ENCODE measurements around the gene LRRC32.

DNA sequence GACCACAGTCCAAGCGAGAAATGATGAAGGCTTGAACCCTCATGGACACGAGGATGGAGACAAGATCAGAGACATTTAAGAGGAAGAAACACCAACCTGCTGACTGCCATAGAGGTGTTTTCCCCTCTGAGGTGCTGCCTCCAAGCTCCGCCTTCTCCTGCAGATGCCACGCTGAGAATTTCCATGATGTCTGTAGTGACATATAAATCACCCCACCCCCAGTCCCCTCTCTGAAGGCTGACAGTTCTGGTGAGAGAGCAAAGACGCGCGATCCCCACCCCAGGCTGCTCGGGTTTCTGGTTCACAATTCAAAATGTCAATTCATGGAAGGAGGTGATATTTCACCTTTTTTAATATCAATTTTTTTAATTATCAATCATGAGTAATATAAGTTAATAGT, 28.2 kb downstream of the LRRC32 start:
- no peak for TF ChIP-seq POLR2A (IDR thresholded peaks at IDR 0.05)
- TF ChIP-seq EP300 (IDR thresholded peaks at IDR 0.05) = no peak

Data from sigmoid colon (tissue), 4 donors.